ENCODE results near the gene HMGB2.

Gene HMGB2

DNA sequence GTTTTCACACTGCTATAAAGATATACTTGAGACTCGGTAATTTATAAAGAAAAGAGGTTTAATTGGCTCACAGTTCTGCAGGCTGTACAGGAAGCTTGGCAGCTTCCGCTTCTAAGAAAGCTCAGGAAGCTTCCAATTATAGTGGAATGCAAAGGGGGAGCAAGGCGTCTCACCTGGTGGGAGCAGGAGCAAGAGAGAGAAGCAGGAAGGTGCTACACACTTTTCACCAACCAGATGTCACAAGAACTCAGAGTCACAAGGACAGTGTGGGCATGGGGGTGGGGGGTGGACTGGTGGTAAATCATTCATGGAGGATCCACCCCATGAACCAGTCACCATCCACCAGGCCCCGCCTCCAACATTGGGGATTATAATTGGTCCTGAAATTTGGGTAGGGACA, 22.8 kb downstream of the HMGB2 start:
- Histone ChIP-seq H3K4me1 (ENCODE audit: insufficient read depth, low read length, severe bottlenecking) (no peaks in the 10 kb centered on the region), H2AFZ (ENCODE audit: low read length) (no peak overlapping the region), H3F3A (ENCODE audit: insufficient read depth, low read length) (no peaks in the 10 kb centered on the region), H3K4me3 (ENCODE audit: low read depth, low read length, poor library complexity, severe bottlenecking) (no peak overlapping the region), H3K79me2 (ENCODE audit: insufficient read depth, low read length) (no peaks in the 10 kb centered on the region), H3K36me3 (ENCODE audit: insufficient read depth, low read length) (peaks cover 63% of the 10 kb centered on the region), H3K9me3 (ENCODE audit: low read length) (no peaks in the 10 kb centered on the region), H3K27ac (ENCODE audit: low read depth, low read length, poor library complexity, severe bottlenecking) (no peak overlapping the region), H3K9ac (ENCODE audit: low read length) (no peak overlapping the region), H4K20me1 (ENCODE audit: insufficient read depth, low read length) (no peaks in the 10 kb centered on the region), H3K9me2 (ENCODE audit: low read depth, low read length) (no peaks in the 10 kb centered on the region), H3K27me3 (ENCODE audit: insufficient read depth, low read length) (no peaks in the 10 kb centered on the region), H3K4me2 (ENCODE audit: low read length) (no peak overlapping the region)
- TF ChIP-seq EZH2 (IDR thresholded peaks at IDR 0.05; ENCODE audit: borderline replicate concordance, low read length): no peak
- TF ChIP-seq, protein P1, sequence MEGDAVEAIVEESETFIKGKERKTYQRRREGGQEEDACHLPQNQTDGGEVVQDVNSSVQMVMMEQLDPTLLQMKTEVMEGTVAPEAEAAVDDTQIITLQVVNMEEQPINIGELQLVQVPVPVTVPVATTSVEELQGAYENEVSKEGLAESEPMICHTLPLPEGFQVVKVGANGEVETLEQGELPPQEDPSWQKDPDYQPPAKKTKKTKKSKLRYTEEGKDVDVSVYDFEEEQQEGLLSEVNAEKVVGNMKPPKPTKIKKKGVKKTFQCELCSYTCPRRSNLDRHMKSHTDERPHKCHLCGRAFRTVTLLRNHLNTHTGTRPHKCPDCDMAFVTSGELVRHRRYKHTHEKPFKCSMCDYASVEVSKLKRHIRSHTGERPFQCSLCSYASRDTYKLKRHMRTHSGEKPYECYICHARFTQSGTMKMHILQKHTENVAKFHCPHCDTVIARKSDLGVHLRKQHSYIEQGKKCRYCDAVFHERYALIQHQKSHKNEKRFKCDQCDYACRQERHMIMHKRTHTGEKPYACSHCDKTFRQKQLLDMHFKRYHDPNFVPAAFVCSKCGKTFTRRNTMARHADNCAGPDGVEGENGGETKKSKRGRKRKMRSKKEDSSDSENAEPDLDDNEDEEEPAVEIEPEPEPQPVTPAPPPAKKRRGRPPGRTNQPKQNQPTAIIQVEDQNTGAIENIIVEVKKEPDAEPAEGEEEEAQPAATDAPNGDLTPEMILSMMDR (IDR thresholded peaks at IDR 0.05; ENCODE audit: low read length): no peak

DNA sequence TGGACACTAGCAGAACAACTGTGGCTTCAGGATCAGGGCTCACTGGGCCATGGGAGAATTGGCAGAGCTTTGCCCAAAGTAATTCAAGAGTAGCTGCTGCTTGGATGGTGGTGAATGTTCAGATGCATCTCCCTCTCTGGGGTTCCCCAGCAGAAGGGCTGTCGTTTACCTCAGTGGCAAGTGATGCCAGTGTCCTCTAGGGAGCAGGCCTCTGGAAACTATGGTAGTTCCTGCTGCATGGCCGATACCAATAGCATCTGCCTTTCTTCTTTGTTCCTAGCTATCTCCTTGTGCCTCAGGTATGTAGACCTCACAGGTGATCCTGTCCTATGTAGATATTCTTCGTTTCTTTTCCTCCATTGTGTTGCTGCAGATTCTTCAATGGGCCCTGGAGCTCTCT, 26.4 kb downstream of the HMGB2 start:
- TF ChIP-seq EZH2 (IDR thresholded peaks at IDR 0.05; ENCODE audit: borderline replicate concordance, low read length): no peak
- TF ChIP-seq, protein P1 (IDR thresholded peaks at IDR 0.05; ENCODE audit: low read length): no peak
- Histone ChIP-seq H3K9me3 (ENCODE audit: low read length) (peaks cover 8% of the 10 kb centered on the region; the same call in 1 of the 2 replicates), H3K4me1 (ENCODE audit: insufficient read depth, low read length, severe bottlenecking) (no peaks in the 10 kb centered on the region)

DNA sequence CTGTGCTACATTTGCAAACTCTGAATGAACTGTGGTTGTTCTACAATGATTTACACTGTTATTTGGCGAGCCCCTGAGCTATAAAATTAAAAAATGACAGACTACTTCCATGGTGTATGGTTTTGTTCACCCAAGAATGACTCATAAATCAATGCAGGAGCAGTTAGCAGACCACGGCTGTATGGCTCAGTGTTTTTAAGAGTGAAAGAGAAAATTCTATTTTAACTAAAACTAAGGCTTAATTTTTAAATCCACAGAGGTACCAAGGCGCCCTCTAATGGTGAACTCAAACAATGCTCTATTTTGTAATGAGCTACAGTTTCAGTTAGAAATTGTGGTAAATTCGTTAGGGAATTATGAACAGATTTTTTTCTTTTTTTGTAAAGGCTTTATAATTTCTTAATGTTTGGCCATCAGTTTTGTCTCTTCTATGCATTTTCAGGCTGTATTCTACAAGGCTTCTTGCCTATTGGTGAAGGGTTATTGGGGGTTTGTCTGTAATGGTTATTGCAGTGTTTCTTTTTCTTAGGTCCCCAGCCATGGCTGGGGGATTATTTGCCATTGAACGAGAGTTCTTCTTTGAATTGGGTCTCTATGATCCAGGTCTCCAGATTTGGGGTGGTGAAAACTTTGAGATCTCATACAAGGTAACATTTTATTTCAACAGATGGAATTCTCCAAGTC, 32.5 kb downstream of the HMGB2 start:
- H3F3A ChIP-seq (ENCODE audit: insufficient read depth, low read length): no peaks in the 10 kb centered on the region
- TF ChIP-seq, protein P1 (IDR thresholded peaks at IDR 0.05; ENCODE audit: low read length): peak; percentile 89
- no peak for TF ChIP-seq EZH2 (IDR thresholded peaks at IDR 0.05; ENCODE audit: borderline replicate concordance, low read length)
- no peaks in the 10 kb centered on the region for H3K4me1 ChIP-seq (ENCODE audit: insufficient read depth, low read length, severe bottlenecking)
- no peaks in the 10 kb centered on the region for H3K27me3 ChIP-seq (ENCODE audit: insufficient read depth, low read length)
- H3K27ac ChIP-seq (ENCODE audit: low read depth, low read length, poor library complexity, severe bottlenecking): no peak overlapping the region
- no peaks in the 10 kb centered on the region for H4K20me1 ChIP-seq (ENCODE audit: insufficient read depth, low read length)
- H3K79me2 ChIP-seq (ENCODE audit: insufficient read depth, low read length): no peaks in the 10 kb centered on the region
- H3K9ac ChIP-seq (ENCODE audit: low read length): no peak overlapping the region
- peaks cover 62% of the 10 kb centered on the region for H3K36me3 ChIP-seq (ENCODE audit: insufficient read depth, low read length)
- H3K4me3 ChIP-seq (ENCODE audit: low read depth, low read length, poor library complexity, severe bottlenecking): no peak overlapping the region
- H3K9me2 ChIP-seq (ENCODE audit: low read depth, low read length): no peaks in the 10 kb centered on the region
- H3K4me2 ChIP-seq (ENCODE audit: low read length): no peak overlapping the region
- peaks cover 8% of the 10 kb centered on the region; the same call in 1 of the 2 replicates for H3K9me3 ChIP-seq (ENCODE audit: low read length)
- no peak overlapping the region for H2AFZ ChIP-seq (ENCODE audit: low read length)

More for the DNA sequence above, 26.4 kb downstream of the HMGB2 start:
- H3K27me3 ChIP-seq (ENCODE audit: insufficient read depth, low read length): no peaks in the 10 kb centered on the region
- H3K79me2 ChIP-seq (ENCODE audit: insufficient read depth, low read length): no peaks in the 10 kb centered on the region
- no peaks in the 10 kb centered on the region for H3K9me2 ChIP-seq (ENCODE audit: low read depth, low read length)
- H3K36me3 ChIP-seq (ENCODE audit: insufficient read depth, low read length): peaks cover 81% of the 10 kb centered on the region
- no peaks in the 10 kb centered on the region for H4K20me1 ChIP-seq (ENCODE audit: insufficient read depth, low read length)
- H3K4me3 ChIP-seq (ENCODE audit: low read depth, low read length, poor library complexity, severe bottlenecking): no peak overlapping the region
- H3K9ac ChIP-seq (ENCODE audit: low read length): no peak overlapping the region
- H3F3A ChIP-seq (ENCODE audit: insufficient read depth, low read length): no peaks in the 10 kb centered on the region
- no peak overlapping the region for H3K4me2 ChIP-seq (ENCODE audit: low read length)
- H3K27ac ChIP-seq (ENCODE audit: low read depth, low read length, poor library complexity, severe bottlenecking): no peak overlapping the region
- H2AFZ ChIP-seq (ENCODE audit: low read length): no peak overlapping the region

Data from OCI-LY1 (cell line).